Psoas muscle (tissue), 8 donors: ENCODE measurements around the gene MACIR. TPM values are rescaled to one million over a fixed set of nuclear protein-coding genes. Genes with fewer than 3 reads are reported as not detected.

Experiments used
- ATAC-seq, 4 donors: fragments of 200-7000 bp; cut with Tn5 transposase; one replicate each; pipeline ENCODE4 v1.9.1; 2020; ENCODE audit warnings: moderate library complexity in 3 of 4, mild to moderate bottlenecking in 2 of 4
- DNase-seq, 2 donors: peaks; one replicate each; pipeline ENCODE4 v3.0.0-alpha.2; 2020
- H3K27ac ChIP-seq: fragments of 200-600 bp; one replicate; pipeline ENCODE4 v1.8.0; 2022
- H3K27me3 ChIP-seq, 3 donors: fragments of 200-600 bp in 1 of 3; one replicate each; pipeline versions ENCODE4 v1.6.1 to v1.8.0; 2013 to 2022; ENCODE audit warnings: low read length in 2 of 3, mild to moderate bottlenecking in 2 of 3, moderate library complexity in 1 of 3; ENCODE audit not compliant: insufficient read depth in 3 of 3
- H3K36me3 ChIP-seq, 2 donors: fragments of 200-600 bp in 1 of 2; one replicate each; pipeline versions ENCODE4 v1.6.1 to v1.8.0; 2013 to 2022; ENCODE audit warnings: low read depth in 1 of 2, mild to moderate bottlenecking in 1 of 2, moderate library complexity in 1 of 2; ENCODE audit not compliant: insufficient read depth in 1 of 2
- H3K4me1 ChIP-seq: fragments of 200-600 bp; one replicate; pipeline ENCODE4 v1.8.0; 2022
- H3K4me3 ChIP-seq: fragments of 200-600 bp; one replicate; pipeline ENCODE4 v1.8.0; 2022; ENCODE audit warnings: mild to moderate bottlenecking
- H3K9me3 ChIP-seq: fragments of 200-600 bp; one replicate; pipeline ENCODE4 v1.8.0; 2022
- WGBS, 3 donors: extraction: QIAGEN DNeasy Blood & Tissue Kit; methylation state at CpG; one replicate each; pipeline versions ENCODE4 v1.1.6 to v1.1.7; 2013; 5-methylcytosine and 5-hydroxymethylcytosine counted together
- intact Hi-C, 2 donors: fragments of 100-400 bp; cut with DNase I; formaldehyde crosslinking; loops; one replicate each; pipeline versions ENCODE4 v1.11.0 to v1.14.2; 2022
- polyA plus RNA-seq, 3 donors: library from polyadenylated mRNA; stranded (reverse); fragments of 200-250 nt; gene quantifications; one replicate each; pipeline ENCODE4 v1.2.3, GENCODE V29; 2013
- total RNA-seq, 4 donors: library from RNA; stranded (reverse); fragmentation: NEBNext Ultra II Directional in 2 of 4; extraction: Animal tissue kit (Norgen Biotek cat#: 25700) in 2 of 4; gene quantifications; one replicate each; pipeline versions ENCODE4 v1.2.1 to v1.2.4, GENCODE V29; 2021 to 2023
- TF ChIP-seq, protein P1 (sequence below): fragments of 200-600 bp; IDR thresholded peaks from one replicate; pipeline ENCODE4 v1.8.0; 2022; ENCODE audit warnings: antibody characterized with exemption
- donor health status: healthy with polysubstance abuse.
- donor health status: DM: no; HTN: no; CAD: no; lungs with moderate emphysema.
- donor health status: Bipolar disorder and iron deficiency.
- donor health status: healthy.
- donor health status: DM: yes; HTN: yes; CAD: no.
- donor health status: DM: no; HTN: no; CAD: no.
- donor health status: DM: no; HTN: no; CAD: no.
- donor health status: DM: yes; HTN: yes; CAD: no.

The MACIR gene
- total and polyA plus RNA-seq, 7 donors: 4.7 to 25.3 (median 5.7) TPM

DNA sequence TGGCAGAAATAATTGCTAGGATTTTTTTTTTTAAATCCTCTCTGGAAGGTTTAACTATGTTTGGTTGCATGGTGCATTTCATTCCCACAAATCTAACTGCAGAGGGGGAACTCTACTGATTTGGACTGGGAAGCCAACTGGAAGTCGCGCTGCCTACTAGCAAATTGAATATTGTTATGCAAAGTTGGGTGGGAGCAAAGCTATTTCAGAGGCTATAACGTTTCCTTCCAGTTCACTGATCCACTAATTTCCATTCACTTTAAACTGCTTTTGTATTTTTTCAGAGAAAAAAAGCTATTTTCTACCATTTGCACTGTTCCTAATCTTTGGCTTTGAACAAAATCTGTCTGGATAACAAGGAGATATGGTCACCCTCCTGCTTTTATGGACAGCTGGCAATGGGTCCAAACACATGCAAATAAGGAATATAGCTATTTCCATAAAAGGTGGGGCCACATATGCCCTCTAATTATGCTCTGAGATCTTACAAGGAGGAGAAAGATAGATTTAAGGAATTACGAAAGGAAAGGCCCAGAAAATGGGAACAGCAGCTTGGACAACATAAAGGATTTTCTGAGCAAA lies 40.1 kb downstream of the MACIR start:
- Histone ChIP-seq H3K27ac (no peak overlapping the region), H3K27me3 (no peaks in the 10 kb centered on the region), H3K4me1 (no peaks in the 10 kb centered on the region), H3K4me3 (no peak overlapping the region), H3K9me3 (no peaks in the 10 kb centered on the region), H3K36me3 (no peaks in the 10 kb centered on the region)
- ATAC-seq: no peak
- DNase-seq: no peak
- TF ChIP-seq, protein P1, sequence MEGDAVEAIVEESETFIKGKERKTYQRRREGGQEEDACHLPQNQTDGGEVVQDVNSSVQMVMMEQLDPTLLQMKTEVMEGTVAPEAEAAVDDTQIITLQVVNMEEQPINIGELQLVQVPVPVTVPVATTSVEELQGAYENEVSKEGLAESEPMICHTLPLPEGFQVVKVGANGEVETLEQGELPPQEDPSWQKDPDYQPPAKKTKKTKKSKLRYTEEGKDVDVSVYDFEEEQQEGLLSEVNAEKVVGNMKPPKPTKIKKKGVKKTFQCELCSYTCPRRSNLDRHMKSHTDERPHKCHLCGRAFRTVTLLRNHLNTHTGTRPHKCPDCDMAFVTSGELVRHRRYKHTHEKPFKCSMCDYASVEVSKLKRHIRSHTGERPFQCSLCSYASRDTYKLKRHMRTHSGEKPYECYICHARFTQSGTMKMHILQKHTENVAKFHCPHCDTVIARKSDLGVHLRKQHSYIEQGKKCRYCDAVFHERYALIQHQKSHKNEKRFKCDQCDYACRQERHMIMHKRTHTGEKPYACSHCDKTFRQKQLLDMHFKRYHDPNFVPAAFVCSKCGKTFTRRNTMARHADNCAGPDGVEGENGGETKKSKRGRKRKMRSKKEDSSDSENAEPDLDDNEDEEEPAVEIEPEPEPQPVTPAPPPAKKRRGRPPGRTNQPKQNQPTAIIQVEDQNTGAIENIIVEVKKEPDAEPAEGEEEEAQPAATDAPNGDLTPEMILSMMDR: no peak
- WGBS, 3 donors: 42 to 65% (median 53%) methylated on average over 4 of the region's 4 CpGs
- intact Hi-C loops: no loop called here

DNA sequence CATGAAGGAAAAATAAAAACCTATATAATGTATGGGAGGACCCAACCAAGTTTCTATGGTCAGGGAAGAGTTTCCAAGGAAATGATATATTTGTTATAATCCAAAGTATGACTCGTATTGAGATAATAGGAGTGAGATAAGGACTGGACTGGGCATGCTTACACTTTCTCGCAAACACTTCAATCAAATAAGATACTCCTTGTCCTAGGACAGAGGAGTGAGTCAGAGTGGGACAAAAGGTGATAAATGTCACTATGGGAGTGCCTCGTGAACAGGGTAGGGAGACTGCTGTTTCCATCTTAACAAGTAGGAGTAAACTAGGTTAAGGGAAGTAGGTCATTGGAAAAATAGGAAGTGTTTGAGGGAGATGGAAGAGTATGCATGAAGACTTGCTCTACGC lies 47.2 kb downstream of the MACIR start:
- Histone ChIP-seq H3K4me1 (no peaks in the 10 kb centered on the region), H3K27ac (no peak overlapping the region), H3K4me3 (no peak overlapping the region), H3K27me3 (no peaks in the 10 kb centered on the region), H3K9me3 (no peaks in the 10 kb centered on the region), H3K36me3 (no peaks in the 10 kb centered on the region)
- ATAC-seq: no peak
- TF ChIP-seq, protein P1: no peak
- no peak for DNase-seq
- 88 to 90% (median 88%) methylated on average over 4 of the region's 4 CpGs for WGBS, 3 donors
- intact Hi-C loops: no loop called here

DNA sequence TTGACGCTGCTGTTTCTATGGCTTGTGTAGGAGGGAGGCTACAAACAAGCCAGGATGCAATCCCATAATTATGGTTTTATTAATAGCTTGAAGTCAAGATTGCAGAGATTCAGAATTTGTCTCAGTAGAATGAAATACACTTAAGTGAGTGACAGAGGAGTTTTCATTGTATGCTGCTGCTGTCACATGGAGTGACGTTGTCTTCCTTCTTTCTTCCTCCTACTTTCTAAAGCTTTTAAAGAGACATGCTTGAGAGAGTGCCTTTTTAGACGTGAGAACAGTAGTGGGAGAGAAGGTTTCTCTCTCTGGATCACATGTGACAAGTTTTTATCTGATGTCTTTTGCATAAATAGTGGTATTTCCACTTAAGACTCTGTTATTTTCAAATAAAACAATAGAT lies 48.9 kb downstream of the MACIR start:
- 62 to 82% (median 64%) methylated on average over 3 of the region's 3 CpGs for WGBS, 3 donors
- intact Hi-C loops: no loop called here
- ATAC-seq: no peak
- DNase-seq: no peak
- Histone ChIP-seq H3K27me3 (no peaks in the 10 kb centered on the region), H3K4me3 (no peak overlapping the region), H3K27ac (no peak overlapping the region), H3K4me1 (no peaks in the 10 kb centered on the region), H3K36me3 (no peaks in the 10 kb centered on the region), H3K9me3 (no peaks in the 10 kb centered on the region)
- TF ChIP-seq, protein P1: no peak

DNA sequence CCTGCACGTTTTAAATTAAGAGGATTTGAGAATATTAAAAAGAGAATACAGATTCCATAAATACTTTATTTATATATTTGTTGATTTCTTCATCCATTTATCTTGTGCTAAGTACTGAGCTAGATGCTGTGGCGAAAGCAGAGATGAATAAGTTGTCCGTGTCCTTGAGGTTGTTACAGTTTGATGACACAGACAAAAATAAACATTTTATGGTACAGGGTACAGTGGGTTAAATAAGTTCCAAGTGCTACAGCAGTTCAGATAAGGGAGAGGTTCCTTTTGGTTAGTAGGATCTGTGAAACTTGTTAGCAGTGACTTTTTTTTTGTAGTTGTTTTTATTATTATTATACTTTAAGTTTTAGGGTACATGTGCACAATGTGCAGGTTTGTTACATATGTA lies 50.2 kb downstream of the MACIR start:
- Histone ChIP-seq H3K36me3 (no peaks in the 10 kb centered on the region), H3K27ac (no peak overlapping the region), H3K27me3 (no peaks in the 10 kb centered on the region), H3K9me3 (no peaks in the 10 kb centered on the region), H3K4me3 (no peak overlapping the region), H3K4me1 (no peaks in the 10 kb centered on the region)
- TF ChIP-seq, protein P1: no peak
- ATAC-seq (no peak), DNase-seq (no peak)
- WGBS, 3 donors: 74 to 81% (median 77%) methylated on average over 3 of the region's 3 CpGs
- intact Hi-C loops: no loop called here

DNA sequence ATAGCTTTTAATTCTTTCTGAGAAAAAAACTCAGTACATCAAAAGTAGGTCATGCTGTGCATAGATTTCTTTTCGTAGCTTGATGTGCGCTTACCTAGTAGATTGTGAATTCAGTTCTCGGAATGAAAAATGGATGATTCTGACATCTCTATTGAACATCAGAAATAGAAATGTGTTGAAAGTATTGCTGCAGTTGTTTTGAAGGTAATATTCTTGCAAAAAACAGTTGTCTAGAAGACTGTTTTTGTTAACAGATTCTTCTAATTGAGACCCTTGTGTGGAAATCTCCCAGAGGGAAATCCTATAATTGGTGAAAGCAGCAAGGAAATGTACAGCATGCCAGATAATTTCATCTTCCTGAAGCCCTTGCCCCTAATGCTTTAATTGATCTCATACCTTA lies 54.5 kb downstream of the MACIR start:
- H3K4me1 ChIP-seq: no peaks in the 10 kb centered on the region
- H3K27ac ChIP-seq: no peak overlapping the region
- WGBS, 3 donors: 94 to 96% (median 95%) methylated on average over 3 of the region's 3 CpGs
- intact Hi-C loops: no loop called here
- H3K9me3 ChIP-seq: no peaks in the 10 kb centered on the region
- no peak overlapping the region for H3K4me3 ChIP-seq
- TF ChIP-seq, protein P1: no peak
- no peaks in the 10 kb centered on the region for H3K27me3 ChIP-seq
- ATAC-seq (no peak), DNase-seq (no peak)
- no peaks in the 10 kb centered on the region for H3K36me3 ChIP-seq
